MG63 (cell line): ENCODE data around the gene EME2. TPM values are rescaled to one million over a fixed set of nuclear protein-coding genes. Genes with fewer than 3 reads are reported as not detected.

Experiments used
- DNase-seq: peaks from one replicate; pipeline ENCODE4 v3.0.0-alpha.2; 2020
- H3K27me3 ChIP-seq: fragments of 250-450 bp; sonication (Bioruptor Pico); 2 replicates; pipeline ENCODE4 v1.5.1; 2020; ENCODE audit warnings: mild to moderate bottlenecking, moderate library complexity
- H3K36me3 ChIP-seq: fragments of 250-450 bp; sonication (Bioruptor Pico); 2 replicates; pipeline ENCODE4 v1.5.1; 2020; ENCODE audit warnings: mild to moderate bottlenecking, moderate library complexity
- H3K4me3 ChIP-seq: fragments of 250-450 bp; sonication (Bioruptor Pico); 2 replicates; pipeline ENCODE4 v1.5.1; 2020; ENCODE audit warnings: mild to moderate bottlenecking, moderate library complexity
- H3K9me3 ChIP-seq: fragments of 250-450 bp; sonication (Bioruptor Pico); 2 replicates; pipeline ENCODE4 v1.5.1; 2020; ENCODE audit warnings: mild to moderate bottlenecking, moderate library complexity
- total RNA-seq: library from RNA; depleted of rRNA; stranded (reverse); fragments of >200 nt; shearing (Covaris generic); gene quantifications from 2 replicates; pipeline ENCODE4 v1.2.3, GENCODE V29; 2014; ENCODE audit warnings: low replicate concordance

EME2 gene
- total RNA-seq, 1 experiment from 2014 or later = 6.6 TPM

DNA sequence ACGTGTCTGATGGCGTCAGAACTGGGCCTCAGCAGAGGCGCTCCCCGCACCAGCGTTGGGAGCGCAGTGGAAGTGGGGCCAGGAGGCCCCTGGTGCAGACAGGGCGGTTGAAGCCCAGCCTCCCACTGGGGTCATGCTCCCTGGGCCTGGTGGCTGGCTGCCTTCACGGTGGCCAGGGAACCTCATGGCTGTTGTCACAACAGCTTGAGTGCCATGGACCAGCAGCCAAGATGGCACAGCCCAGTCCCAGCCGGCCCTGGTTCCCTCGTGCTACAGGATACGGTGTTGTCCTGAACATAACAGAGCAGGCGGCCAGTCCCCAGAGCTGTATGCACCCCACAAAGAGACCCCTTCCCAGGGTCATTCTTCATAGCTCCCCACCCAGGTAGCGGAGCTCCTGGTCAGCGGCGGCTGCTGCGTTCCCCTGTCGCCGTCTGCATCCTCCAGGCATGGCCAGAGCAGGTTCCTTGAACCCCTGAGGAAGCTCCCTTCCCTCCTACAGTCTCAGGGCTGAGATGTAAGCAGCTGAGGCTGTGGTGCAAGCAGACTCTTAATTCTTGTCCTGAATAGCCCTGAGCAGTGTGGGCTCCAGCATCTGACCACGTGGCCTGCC is 31.0 kb upstream of the EME2 start:
- peaks cover 28% of the 10 kb centered on the region for H3K36me3 ChIP-seq
- H3K27me3 ChIP-seq = no peaks in the 10 kb centered on the region
- no peak overlapping the region for H3K4me3 ChIP-seq
- DNase-seq = no peak
- H3K9me3 ChIP-seq = no peaks in the 10 kb centered on the region

DNA sequence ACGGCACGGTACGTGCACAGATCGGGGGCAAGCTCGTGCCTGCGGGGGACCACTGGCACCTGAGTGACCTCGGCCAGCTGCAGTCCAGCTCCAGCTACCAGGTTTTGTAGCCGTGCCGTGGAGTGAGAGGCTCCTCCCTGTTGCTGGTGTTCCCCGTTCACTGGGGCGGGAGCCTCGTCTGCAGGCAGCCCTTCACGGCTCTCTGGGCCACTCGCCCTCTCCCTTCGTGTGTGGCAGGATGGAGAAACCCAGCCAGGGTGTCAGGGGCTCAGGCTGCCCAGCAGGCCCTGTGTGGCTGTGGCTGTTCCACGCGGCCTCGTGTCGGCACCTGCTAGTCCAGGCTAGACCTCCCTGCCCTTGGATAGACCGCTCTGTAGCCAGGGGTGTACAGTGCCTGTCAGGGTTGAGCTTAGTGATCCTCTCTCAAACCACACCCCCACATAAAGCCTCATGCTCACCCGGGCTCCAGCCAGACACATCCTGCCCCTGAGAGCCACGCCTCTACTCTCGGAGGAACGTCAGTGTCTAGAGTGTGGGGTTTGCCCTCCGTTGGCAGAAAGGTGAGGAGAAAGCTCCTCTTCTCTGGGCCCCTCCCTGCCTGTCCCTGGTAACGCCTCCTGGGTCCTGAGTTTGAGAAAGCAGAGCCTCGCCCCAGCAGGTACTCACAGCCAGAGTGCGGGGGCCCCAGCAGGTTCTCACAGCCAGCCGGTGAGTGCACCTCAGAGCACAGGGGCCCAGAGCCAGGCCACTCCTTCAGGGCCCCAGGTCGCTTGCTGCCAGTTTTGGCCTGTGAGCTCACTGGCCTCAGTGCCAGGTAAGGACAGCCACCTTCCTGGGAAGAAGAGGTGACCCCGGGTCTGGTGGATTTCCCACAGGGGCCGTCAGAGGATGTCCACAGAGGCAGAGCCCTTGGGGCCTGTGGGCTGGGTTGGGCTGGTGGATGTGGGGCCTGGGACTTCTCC is 29.0 kb upstream of the EME2 start:
- H3K36me3 ChIP-seq = peaks cover 45% of the 10 kb centered on the region
- H3K9me3 ChIP-seq = no peaks in the 10 kb centered on the region
- no peak for DNase-seq
- H3K4me3 ChIP-seq = no peak overlapping the region
- no peaks in the 10 kb centered on the region for H3K27me3 ChIP-seq

DNA sequence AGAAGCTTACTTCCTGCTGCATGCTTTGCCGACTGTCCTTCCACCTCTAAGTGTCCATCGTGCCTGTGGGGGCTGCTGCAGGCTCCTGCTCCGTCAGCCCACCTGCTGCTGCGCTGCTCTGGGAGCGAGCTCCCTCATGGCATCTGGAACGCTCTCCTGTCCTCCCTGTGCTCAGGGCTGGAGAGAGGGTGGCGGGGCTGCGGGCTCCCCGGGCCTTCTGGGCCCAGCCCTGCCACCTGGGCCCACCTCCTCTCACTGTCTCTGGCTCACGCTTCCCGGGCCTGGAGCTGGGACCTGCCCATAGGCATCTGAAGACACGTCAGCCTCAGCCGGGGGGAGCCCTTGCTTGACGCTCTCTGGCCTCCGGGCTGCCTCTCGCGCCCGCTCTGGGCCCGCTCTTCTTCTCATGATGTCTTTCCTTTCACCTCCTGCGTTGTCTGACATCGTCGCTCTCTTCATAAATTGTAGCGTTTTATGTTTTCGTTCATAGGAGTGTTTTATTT is 28.2 kb upstream of the EME2 start:
- Histone ChIP-seq H3K9me3 (no peaks in the 10 kb centered on the region), H3K4me3 (no peak overlapping the region), H3K36me3 (peaks cover 52% of the 10 kb centered on the region), H3K27me3 (no peaks in the 10 kb centered on the region)
- no peak for DNase-seq

DNA sequence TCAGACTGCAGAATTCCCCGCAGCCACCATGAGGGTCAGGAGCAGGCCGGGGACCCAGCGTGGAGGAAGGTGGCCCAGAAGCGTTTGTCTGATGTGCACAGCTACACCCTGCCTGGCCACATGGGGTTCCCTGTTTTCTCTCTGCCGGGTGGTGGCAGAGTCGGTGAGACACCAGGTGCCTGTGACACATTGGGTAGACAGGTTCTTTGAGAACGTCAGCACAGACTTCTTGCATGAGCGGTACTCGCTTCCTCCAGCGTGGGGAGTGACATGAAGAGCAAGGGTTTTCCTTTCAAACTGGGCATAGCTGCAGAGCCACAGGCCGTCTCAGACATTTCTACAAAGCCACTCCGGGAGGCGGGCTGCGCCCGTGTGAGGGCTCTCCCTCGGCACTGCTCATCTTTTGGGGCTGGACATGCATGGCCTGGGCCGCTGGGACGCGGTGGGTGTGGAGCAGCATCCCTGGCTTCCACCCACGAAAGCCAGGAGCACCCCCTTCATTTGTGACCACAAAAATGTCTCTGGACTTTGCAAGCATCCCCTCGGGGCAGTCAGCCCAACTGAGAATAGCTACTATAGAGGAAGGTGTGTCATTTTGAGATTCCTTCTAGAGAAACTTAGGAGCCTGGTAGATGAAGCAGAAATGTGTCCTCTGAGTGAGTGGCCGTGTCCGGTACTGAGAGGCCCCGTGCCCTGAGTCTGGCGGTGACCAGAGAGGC is 27.3 kb upstream of the EME2 start:
- Histone ChIP-seq H3K27me3 (no peaks in the 10 kb centered on the region), H3K4me3 (no peak overlapping the region), H3K36me3 (peaks cover 56% of the 10 kb centered on the region), H3K9me3 (no peaks in the 10 kb centered on the region)
- peak; percentile 71 for DNase-seq

DNA sequence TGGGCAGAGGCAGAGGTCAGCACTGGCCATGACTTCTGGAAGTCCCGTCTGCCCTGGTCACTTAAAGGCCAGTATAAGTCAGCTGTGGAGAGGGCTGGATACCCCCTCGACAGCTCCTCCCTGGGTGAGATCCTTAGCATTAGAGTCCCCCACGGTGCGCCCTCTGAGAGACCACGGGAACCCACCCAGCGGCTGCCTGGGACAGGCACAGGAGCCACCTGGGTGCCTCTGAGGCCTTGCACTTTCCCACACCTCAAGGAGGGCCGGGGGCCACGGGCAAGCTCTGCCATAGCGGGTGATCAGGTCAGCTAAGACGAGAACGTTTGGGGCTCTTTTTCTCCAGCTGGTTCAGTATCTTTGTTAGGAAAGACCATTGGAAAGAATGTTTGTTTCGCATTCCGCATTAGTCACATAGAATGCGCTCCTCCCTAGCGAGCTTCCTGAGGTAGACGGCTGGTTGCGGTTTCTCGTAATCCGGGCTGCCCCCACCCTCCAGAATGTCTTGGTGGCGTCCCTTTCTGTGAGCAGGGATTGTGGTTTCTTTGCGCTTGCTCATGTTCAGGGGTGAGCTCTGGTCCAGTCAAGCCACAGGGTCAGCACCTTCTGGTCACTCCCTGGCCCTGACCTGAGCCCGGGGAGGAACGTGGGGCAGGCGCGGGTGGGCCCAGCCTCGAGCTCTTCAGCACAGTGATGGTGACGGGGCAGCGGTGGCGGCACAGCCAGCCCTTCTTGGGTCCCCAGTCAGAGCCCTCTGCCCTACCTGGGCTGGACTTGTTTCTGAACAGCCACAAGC is 26.5 kb upstream of the EME2 start:
- peaks cover 55% of the 10 kb centered on the region for H3K36me3 ChIP-seq

DNA sequence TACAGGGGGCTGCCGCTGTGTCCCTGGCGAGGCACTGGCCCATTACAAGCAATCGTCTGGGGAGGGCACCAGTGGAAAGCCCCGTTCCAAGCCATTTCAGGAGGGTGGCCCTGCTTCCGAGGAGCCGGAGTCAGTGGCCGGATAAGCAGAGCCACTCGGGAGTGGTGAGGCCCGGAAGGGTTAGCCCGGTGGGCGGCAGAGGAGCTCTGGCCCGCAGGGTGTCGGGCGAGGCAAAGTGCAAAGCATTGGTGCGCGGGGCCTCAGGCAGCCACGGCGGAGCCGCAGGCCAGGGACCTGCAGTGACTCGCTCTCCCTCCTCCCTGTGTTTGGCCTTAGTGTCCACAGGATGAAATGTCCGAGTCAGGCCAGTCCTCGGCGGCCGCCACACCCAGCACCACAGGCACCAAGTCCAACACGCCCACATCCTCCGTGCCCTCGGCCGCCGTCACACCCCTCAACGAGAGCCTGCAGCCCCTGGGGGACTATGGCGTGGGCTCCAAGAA is 25.9 kb upstream of the EME2 start:
- no peak for DNase-seq
- Histone ChIP-seq H3K36me3 (peaks cover 58% of the 10 kb centered on the region), H3K4me3 (no peak overlapping the region), H3K9me3 (no peaks in the 10 kb centered on the region), H3K27me3 (no peaks in the 10 kb centered on the region)

More for the DNA sequence above, 26.5 kb upstream of the EME2 start:
- H3K27me3 ChIP-seq = no peaks in the 10 kb centered on the region
- H3K4me3 ChIP-seq = no peak overlapping the region
- no peaks in the 10 kb centered on the region for H3K9me3 ChIP-seq
- DNase-seq = peak; percentile 87

DNA sequence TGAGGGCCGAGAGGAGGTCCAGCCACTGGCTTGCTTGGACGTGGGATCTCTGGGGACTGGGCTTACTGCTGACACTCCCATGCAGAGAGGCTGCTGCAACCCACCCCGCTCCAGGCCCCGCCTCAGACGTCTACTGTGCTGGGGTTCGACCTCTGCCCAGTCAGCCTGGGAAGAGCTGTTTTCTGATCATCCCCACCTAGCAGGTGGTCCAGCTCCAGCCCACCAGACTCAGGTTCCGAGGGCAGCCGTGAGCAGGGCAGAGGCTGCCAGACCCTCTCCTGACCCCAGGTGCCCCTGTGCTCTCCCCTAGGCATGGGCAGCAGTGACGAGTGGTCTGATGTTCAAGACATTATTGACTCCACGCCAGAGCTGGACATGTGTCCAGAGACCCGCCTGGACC is 24.7 kb upstream of the EME2 start:
- DNase-seq = no peak
- Histone ChIP-seq H3K27me3 (no peaks in the 10 kb centered on the region), H3K36me3 (peaks cover 66% of the 10 kb centered on the region), H3K9me3 (no peaks in the 10 kb centered on the region), H3K4me3 (no peak overlapping the region)

DNA sequence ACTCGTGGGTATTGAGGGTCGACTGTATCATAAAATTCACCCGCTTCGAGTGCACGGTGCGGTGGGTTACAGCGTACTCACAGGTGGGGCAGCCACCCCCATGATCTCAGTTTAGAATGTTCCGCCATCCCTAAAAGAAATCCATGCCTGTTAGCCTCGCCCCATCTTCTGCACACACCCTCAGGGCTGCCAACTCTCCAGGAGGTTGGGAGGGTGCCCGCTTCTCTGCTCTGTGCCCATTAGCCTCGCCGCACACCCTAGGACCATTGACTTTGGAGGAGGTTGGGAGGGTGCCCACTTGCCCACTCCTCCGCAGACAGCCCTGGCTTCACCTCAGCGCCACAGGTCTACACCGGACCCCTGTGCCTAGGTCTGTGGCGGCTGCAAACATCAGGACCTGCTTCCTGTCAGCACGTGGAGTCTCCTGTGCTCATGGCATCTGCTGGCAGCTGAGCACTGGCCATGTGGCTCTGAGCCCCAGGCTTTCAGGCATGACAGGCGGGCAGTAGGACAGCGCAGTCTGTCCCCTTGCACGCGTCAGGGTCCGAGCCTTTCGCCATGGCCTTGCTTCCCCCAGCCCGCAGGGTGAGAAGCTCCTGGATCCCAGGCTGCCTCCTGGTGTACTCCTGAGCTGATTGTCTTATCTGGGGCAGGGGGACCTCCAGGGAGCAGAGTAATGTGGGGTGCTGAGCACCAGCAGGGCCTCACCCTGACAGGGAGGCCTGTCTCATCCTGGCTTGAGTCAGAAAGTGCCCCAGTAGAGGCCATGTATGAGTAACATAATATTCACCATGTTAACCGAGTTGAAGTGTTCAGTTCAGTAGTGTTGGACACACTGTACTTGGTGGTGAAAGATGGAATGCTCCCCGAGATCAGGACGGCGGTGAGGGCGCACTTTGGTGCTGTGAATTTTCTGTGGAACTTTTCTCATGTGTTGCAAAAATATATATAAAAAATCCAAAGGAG is 23.2 kb upstream of the EME2 start:
- Histone ChIP-seq H3K36me3 (peaks cover 72% of the 10 kb centered on the region), H3K9me3 (no peaks in the 10 kb centered on the region), H3K27me3 (no peaks in the 10 kb centered on the region), H3K4me3 (no peak overlapping the region)
- DNase-seq = no peak

DNA sequence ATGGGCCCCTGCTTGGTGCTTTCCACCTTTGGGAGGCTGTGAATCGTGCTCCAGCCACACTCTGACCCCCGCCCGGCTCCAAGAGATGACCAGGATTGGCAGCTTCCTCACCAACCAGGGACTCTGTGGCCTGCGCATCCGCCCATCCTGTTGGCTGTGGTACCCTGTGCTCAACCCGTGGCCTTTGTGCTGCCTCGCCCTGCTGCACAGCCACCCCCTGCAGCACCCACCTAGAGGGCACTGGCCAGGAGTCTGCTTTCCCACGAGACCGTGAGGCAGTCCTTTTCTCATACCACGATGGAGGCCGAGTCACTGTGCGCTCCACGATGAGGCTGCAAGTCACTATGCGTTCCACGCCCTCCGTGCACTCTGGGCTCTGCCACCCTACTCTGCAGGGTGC is 20.7 kb upstream of the EME2 start:
- H3K27me3 ChIP-seq = no peaks in the 10 kb centered on the region
- peaks cover 63% of the 10 kb centered on the region for H3K36me3 ChIP-seq
- no peak overlapping the region for H3K4me3 ChIP-seq
- no peak for DNase-seq
- H3K9me3 ChIP-seq = no peaks in the 10 kb centered on the region

DNA sequence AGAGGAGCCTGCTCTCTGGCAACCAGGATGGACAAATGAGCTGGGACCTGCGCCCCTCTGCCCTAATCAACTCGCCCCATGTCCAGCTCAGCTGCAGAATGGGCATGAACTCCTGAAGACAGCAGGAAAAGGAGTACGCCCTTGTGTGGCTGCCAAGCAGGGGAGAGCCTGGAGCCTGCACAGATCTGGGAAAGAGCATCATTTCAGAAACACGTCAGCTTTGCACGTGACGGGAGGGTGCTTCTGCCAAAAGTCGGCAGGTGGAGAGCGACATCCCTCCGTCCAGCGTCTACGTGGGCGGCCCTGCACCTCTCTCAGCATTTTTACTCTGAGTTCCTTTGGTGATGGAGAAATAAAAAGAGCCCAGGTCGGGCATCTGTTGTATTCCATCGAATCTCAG is 19.8 kb upstream of the EME2 start:
- Histone ChIP-seq H3K36me3 (peaks cover 57% of the 10 kb centered on the region), H3K4me3 (no peak overlapping the region), H3K27me3 (no peaks in the 10 kb centered on the region), H3K9me3 (no peaks in the 10 kb centered on the region)
- no peak for DNase-seq

DNA sequence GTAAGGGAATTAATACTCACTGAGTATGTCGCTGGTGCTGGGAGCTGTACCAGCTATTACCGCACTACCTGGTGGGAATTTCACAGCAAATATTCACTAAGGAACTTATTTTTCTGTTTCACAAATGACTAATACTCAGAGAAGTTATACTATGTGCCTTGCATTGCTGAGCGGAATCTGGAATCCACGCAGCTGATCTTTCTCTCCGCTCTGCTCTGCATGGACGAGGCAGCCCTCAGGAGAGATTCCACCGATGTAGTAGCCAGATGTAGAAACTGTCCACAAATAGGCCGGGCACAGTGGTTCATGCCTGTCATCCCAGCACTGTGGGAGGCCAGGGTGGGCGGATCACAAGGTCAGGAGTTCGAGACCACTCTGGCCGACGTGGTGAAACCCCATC is 18.4 kb upstream of the EME2 start:
- H3K9me3 ChIP-seq = no peaks in the 10 kb centered on the region
- DNase-seq = no peak
- peaks cover 44% of the 10 kb centered on the region for H3K36me3 ChIP-seq

DNA sequence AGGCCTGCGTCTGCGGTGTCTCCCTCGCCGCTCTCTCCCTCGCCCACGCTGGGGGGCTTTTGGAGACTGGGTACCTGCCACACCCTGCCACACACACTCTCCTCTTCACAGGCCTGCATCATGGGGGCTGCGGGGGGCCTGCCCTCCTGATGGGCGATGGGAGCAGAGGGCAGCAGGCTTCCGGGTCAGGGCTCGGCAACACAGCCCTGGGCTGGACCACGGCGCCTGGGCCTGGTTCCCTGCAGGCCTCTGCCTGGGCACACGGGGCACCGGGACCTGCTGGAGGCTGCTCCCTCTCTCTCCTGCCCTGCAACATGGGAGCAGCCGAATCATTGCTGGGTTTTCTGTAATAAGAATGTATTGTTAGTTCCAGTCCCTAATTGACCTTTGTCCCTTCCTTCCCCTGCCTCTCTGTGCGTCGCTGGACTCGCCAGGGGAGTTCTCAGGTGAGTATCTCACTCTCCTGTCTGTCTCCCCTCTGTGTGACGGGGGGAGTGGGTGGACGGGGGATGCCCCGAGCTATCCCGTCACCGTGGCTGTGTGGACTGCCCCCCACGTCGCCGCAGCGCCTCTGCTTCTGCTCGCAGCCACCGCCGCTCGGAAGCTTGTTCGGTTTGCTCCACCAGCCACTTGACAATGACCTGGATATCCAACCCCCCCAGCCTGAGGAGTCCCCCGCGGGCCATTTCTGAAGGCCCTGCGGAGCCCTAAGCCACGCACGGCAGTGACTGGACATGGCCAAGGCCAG is 14.7 kb upstream of the EME2 start:
- Histone ChIP-seq H3K9me3 (no peaks in the 10 kb centered on the region), H3K36me3 (peaks cover 34% of the 10 kb centered on the region), H3K4me3 (no peak overlapping the region), H3K27me3 (no peaks in the 10 kb centered on the region)
- DNase-seq = no peak

More for the DNA sequence above, 18.4 kb upstream of the EME2 start:
- H3K4me3 ChIP-seq = no peak overlapping the region
- H3K27me3 ChIP-seq = no peaks in the 10 kb centered on the region

DNA sequence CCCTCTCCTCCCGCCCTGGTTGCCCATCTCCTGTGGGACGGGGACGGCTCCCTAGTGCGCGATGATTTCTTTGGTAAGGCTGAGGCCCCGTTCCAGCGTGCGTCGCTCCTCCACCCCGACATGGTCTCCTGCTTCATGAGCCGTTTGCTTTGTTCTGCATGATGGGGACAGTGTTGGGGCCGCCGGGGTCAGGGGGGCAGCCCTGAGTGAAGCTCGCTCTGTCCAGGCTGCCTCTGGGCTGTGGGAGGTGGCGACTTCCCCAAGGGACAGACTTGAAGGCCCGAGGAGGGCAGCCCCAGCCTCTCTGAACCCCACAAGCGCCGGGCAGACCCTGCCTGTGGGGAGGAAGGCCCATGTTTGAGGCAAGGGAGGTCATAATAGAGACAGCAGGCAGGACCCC is 13.7 kb upstream of the EME2 start:
- no peaks in the 10 kb centered on the region for H3K27me3 ChIP-seq
- peaks cover 33% of the 10 kb centered on the region for H3K36me3 ChIP-seq
- no peak for DNase-seq
- H3K4me3 ChIP-seq = no peak overlapping the region
- no peaks in the 10 kb centered on the region for H3K9me3 ChIP-seq

DNA sequence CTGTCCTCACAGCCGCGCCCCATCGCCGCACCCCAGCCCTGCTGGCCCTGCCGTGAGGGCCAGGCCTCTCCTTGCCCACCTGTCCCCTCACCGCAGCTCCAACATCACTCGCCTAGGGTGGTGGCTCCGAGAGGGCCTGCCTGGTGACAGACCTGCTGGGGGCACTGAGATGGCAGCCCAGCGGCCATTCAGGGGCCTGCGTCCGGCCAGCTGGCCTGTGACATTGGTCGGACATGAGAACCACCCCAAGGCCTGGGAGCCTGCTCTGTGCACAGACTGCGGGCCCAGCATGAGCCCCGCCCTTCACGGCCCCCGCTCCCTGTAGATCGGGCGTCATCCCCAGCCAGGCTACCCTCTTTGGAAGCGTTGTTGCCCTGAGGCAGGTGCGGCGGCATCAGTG is 13.1 kb upstream of the EME2 start:
- DNase-seq = no peak
- H3K36me3 ChIP-seq = peaks cover 36% of the 10 kb centered on the region
- H3K4me3 ChIP-seq = no peak overlapping the region

DNA sequence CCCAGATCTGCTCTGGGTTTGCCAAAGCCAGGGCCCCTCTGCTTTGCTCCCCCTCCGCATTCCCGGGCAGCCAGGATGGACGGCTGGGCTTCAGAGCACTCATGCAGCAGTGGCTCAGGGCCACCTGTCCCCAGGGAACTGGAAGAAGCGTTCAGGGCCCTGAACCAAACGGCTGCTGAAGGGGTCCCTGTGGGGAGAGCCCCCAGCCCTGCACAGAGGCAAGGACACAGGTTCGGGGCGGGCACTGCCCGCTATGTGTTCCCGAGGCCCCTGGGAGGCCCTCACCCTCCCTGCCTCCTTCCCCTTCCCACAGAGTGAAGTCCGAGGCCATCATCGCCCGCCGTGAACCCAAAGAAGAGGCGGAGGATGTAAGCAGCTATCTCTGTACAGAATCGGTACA is 11.7 kb upstream of the EME2 start:
- H3K4me3 ChIP-seq = no peak overlapping the region
- DNase-seq = no peak
- no peaks in the 10 kb centered on the region for H3K9me3 ChIP-seq
- no peaks in the 10 kb centered on the region for H3K27me3 ChIP-seq
- H3K36me3 ChIP-seq = peaks cover 38% of the 10 kb centered on the region

More for the DNA sequence above, 13.1 kb upstream of the EME2 start:
- no peaks in the 10 kb centered on the region for H3K9me3 ChIP-seq
- no peaks in the 10 kb centered on the region for H3K27me3 ChIP-seq
